ENCODE results near the gene TMEM200C. TPM values are rescaled to one million over a fixed set of nuclear protein-coding genes. Genes with fewer than 3 reads are reported as not detected.

Gene TMEM200C
- total and polyA plus RNA-seq, 4 experiments from 2014 or later = not detected

GRCh38 chr18:5891854-5892215, 3.5 kb downstream of the TMEM200C start:
- H3K4me1 Mint-ChIP-seq = peaks cover 1 to 13% (median 6%) of the 10 kb centered on the region in 4 donors
- Histone ChIP-seq H3K27ac (ENCODE audit: low read depth, low read length) (no peak overlapping the region), H3K4me3 (ENCODE audit: low read length in 2 of 2) (no peak overlapping the region), H3K9me3 (ENCODE audit: control insufficient read depth in 1 of 2, low read length in 2 of 2) (no peaks in the 10 kb centered on the region), H3K27me3 (ENCODE audit: insufficient read depth, low read length) (peaks cover 18% of the 10 kb centered on the region), H3K36me3 (ENCODE audit: insufficient read depth, low read length) (no peaks in the 10 kb centered on the region), H3K4me1 (ENCODE audit: insufficient read depth, low read length) (no peaks in the 10 kb centered on the region)
- H3K27ac Mint-ChIP-seq = no peak overlapping the region
- CTCF ChIA-PET (ENCODE audit: partially characterized antibody) = interaction anchor here (0.6 kb wide), 1 partner anchor 20 kb away, joined by 3 read pairs; no protein-coding TSS in a partner anchor
- intact Hi-C loops (cut with micrococcal nuclease) = loop anchor here (2.0 to 10.0 kb wide), 2 partner anchors 435 to 817 kb away; no protein-coding TSS in a partner anchor
- POLR2A ChIA-PET (ENCODE audit: partially characterized antibody) = no interaction called here
- peaks cover 47 to 51% of the 10 kb centered on the region in 2 donors for H3K27me3 Mint-ChIP-seq
- peak overlapping the region in 3 of 8 donors; percentile 36 to 62 (median 46) for H3K4me3 Mint-ChIP-seq
- H3K9me3 Mint-ChIP-seq = peaks cover 0 to 5% (median 1%) of the 10 kb centered on the region in 8 donors
- no peaks in the 10 kb centered on the region for H3K36me3 Mint-ChIP-seq
- no peak for DNase-seq

- intact Hi-C loops (cut with micrococcal nuclease) = loop anchor here (2.0 to 10.0 kb wide), 2 partner anchors 435 to 817 kb away; no protein-coding TSS in a partner anchor
- Histone ChIP-seq H3K36me3 (ENCODE audit: insufficient read depth, low read length) (no peaks in the 10 kb centered on the region), H3K27ac (ENCODE audit: low read depth, low read length) (no peak overlapping the region), H3K4me1 (ENCODE audit: insufficient read depth, low read length) (no peaks in the 10 kb centered on the region), H3K4me3 (ENCODE audit: low read length in 2 of 2) (no peak overlapping the region), H3K27me3 (ENCODE audit: insufficient read depth, low read length) (peaks cover 17% of the 10 kb centered on the region), H3K9me3 (ENCODE audit: control insufficient read depth in 1 of 2, low read length in 2 of 2) (no peaks in the 10 kb centered on the region)
- H3K4me3 Mint-ChIP-seq = peak overlapping the region in 2 of 8 donors; percentile 46 to 64
- H3K27ac Mint-ChIP-seq = no peak overlapping the region
- H3K27me3 Mint-ChIP-seq = peaks cover 43 to 46% of the 10 kb centered on the region in 2 donors
- no peak for DNase-seq
- H3K4me1 Mint-ChIP-seq = peaks cover 1 to 13% (median 6%) of the 10 kb centered on the region in 4 donors
- H3K9me3 Mint-ChIP-seq = peaks cover 0 to 5% (median 1%) of the 10 kb centered on the region in 8 donors
- CTCF ChIA-PET (ENCODE audit: partially characterized antibody) = interaction anchor here (0.6 to 0.9 kb wide), 2 partner anchors 20 to 22 kb away, joined by 3 read pairs; no protein-coding TSS in a partner anchor
- no peaks in the 10 kb centered on the region for H3K36me3 Mint-ChIP-seq
- POLR2A ChIA-PET (ENCODE audit: partially characterized antibody) = no interaction called here
Measured at GRCh38 chr18:5891184-5891853, 4.0 kb downstream of the TMEM200C start.

- Histone ChIP-seq H3K4me3 (ENCODE audit: low read length in 2 of 2) (no peak overlapping the region), H3K36me3 (ENCODE audit: insufficient read depth, low read length) (no peaks in the 10 kb centered on the region), H3K27me3 (ENCODE audit: insufficient read depth, low read length) (peaks cover 17% of the 10 kb centered on the region), H3K4me1 (ENCODE audit: insufficient read depth, low read length) (no peaks in the 10 kb centered on the region), H3K27ac (ENCODE audit: low read depth, low read length) (no peak overlapping the region), H3K9me3 (ENCODE audit: control insufficient read depth in 1 of 2, low read length in 2 of 2) (no peaks in the 10 kb centered on the region)
- ChIA-PET CTCF (ENCODE audit: partially characterized antibody) (interaction anchor here (0.9 to 1.2 kb wide), 3 partner anchors 23 to 817 kb away, joined by 3 read pairs; no protein-coding TSS in a partner anchor), POLR2A (ENCODE audit: partially characterized antibody) (no interaction called here)
- Mint-ChIP-seq H3K4me1 (peaks cover 1 to 13% (median 6%) of the 10 kb centered on the region in 4 donors), H3K36me3 (no peaks in the 10 kb centered on the region), H3K4me3 (peak overlapping the region in 1 of 8 donors; percentile 65), H3K27ac (no peak overlapping the region), H3K9me3 (peaks cover 0 to 5% (median 1%) of the 10 kb centered on the region in 8 donors), H3K27me3 (peaks cover 41 to 43% of the 10 kb centered on the region in 2 donors)
- intact Hi-C loops (cut with micrococcal nuclease) = loop anchor here (2.0 to 10.0 kb wide), 2 partner anchors 434 to 816 kb away; no protein-coding TSS in a partner anchor
- peak in 1 of 5 donors; percentile 8 for DNase-seq
Measured at GRCh38 chr18:5890331-5891183, 4.8 kb downstream of the TMEM200C start.

- peaks cover 14 to 16% of the 10 kb centered on the region in 2 donors for H3K27me3 Mint-ChIP-seq
- CTCF ChIA-PET (ENCODE audit: partially characterized antibody) = no interaction called here
- intact Hi-C loops (cut with micrococcal nuclease) = no loop called here
Measured at GRCh38 chr18:5885361-5885760, 10.0 kb downstream of the TMEM200C start.

GRCh38 chr18:5884375-5884774, 10.9 kb downstream of the TMEM200C start:
- H3K27ac Mint-ChIP-seq = no peak overlapping the region
- CTCF ChIA-PET (ENCODE audit: partially characterized antibody) = no interaction called here
- peaks cover 0 to under 1% (median 0%) of the 10 kb centered on the region in 4 donors for H3K4me1 Mint-ChIP-seq
- Histone ChIP-seq H3K9me3 (ENCODE audit: control insufficient read depth in 1 of 2, low read length in 2 of 2) (no peaks in the 10 kb centered on the region), H3K36me3 (ENCODE audit: insufficient read depth, low read length) (no peaks in the 10 kb centered on the region), H3K4me1 (ENCODE audit: insufficient read depth, low read length) (no peaks in the 10 kb centered on the region), H3K27ac (ENCODE audit: low read depth, low read length) (no peak overlapping the region), H3K4me3 (ENCODE audit: low read length in 2 of 2) (no peak overlapping the region), H3K27me3 (ENCODE audit: insufficient read depth, low read length) (no peaks in the 10 kb centered on the region)
- H3K9me3 Mint-ChIP-seq = peaks cover 0 to 4% (median 0%) of the 10 kb centered on the region in 8 donors
- no peaks in the 10 kb centered on the region for H3K36me3 Mint-ChIP-seq
- no peak for DNase-seq
- POLR2A ChIA-PET (ENCODE audit: partially characterized antibody) = no interaction called here
- peaks cover 12 to 14% of the 10 kb centered on the region in 2 donors for H3K27me3 Mint-ChIP-seq
- H3K4me3 Mint-ChIP-seq = no peak overlapping the region
- intact Hi-C loops (cut with micrococcal nuclease) = no loop called here

More at GRCh38 chr18:5885361-5885760, 10.0 kb downstream of the TMEM200C start:
- Mint-ChIP-seq H3K4me3 (no peak overlapping the region), H3K9me3 (peaks cover 0 to 4% (median 0%) of the 10 kb centered on the region in 8 donors), H3K4me1 (peaks cover 0 to 4% (median under 1%) of the 10 kb centered on the region in 4 donors), H3K36me3 (no peaks in the 10 kb centered on the region), H3K27ac (no peak overlapping the region)
- POLR2A ChIA-PET (ENCODE audit: partially characterized antibody) = no interaction called here
- Histone ChIP-seq H3K27me3 (ENCODE audit: insufficient read depth, low read length) (no peaks in the 10 kb centered on the region), H3K4me1 (ENCODE audit: insufficient read depth, low read length) (no peaks in the 10 kb centered on the region), H3K4me3 (ENCODE audit: low read length in 2 of 2) (no peak overlapping the region), H3K36me3 (ENCODE audit: insufficient read depth, low read length) (no peaks in the 10 kb centered on the region), H3K9me3 (ENCODE audit: control insufficient read depth in 1 of 2, low read length in 2 of 2) (no peaks in the 10 kb centered on the region), H3K27ac (ENCODE audit: low read depth, low read length) (no peak overlapping the region)
- no peak for DNase-seq

- Mint-ChIP-seq H3K4me3 (no peak overlapping the region), H3K27me3 (peaks cover 0 to 6% of the 10 kb centered on the region in 2 donors), H3K36me3 (no peaks in the 10 kb centered on the region), H3K9me3 (no peaks in the 10 kb centered on the region), H3K4me1 (no peaks in the 10 kb centered on the region), H3K27ac (no peak overlapping the region)
- H3K27ac ChIP-seq (ENCODE audit: low read depth, low read length) = no peak overlapping the region
- no peaks in the 10 kb centered on the region for H3K27me3 ChIP-seq (ENCODE audit: insufficient read depth, low read length)
- intact Hi-C loops (cut with micrococcal nuclease) = no loop called here
- DNase-seq = no peak
- ChIA-PET CTCF (ENCODE audit: partially characterized antibody) (no interaction called here), POLR2A (ENCODE audit: partially characterized antibody) (no interaction called here)
- no peaks in the 10 kb centered on the region for H3K4me1 ChIP-seq (ENCODE audit: insufficient read depth, low read length)
- no peaks in the 10 kb centered on the region for H3K36me3 ChIP-seq (ENCODE audit: insufficient read depth, low read length)
- H3K4me3 ChIP-seq (ENCODE audit: low read length in 2 of 2) = no peak overlapping the region
- H3K9me3 ChIP-seq (ENCODE audit: control insufficient read depth in 1 of 2, low read length in 2 of 2) = no peaks in the 10 kb centered on the region
Measured at GRCh38 chr18:5879479-5879882, 15.8 kb downstream of the TMEM200C start.

- Mint-ChIP-seq H3K36me3 (no peaks in the 10 kb centered on the region), H3K27me3 (peaks cover 2 to 5% of the 10 kb centered on the region in 2 donors), H3K9me3 (no peaks in the 10 kb centered on the region), H3K4me1 (no peaks in the 10 kb centered on the region), H3K27ac (no peak overlapping the region), H3K4me3 (no peak overlapping the region)
- Histone ChIP-seq H3K4me1 (ENCODE audit: insufficient read depth, low read length) (no peaks in the 10 kb centered on the region), H3K36me3 (ENCODE audit: insufficient read depth, low read length) (no peaks in the 10 kb centered on the region), H3K9me3 (ENCODE audit: control insufficient read depth in 1 of 2, low read length in 2 of 2) (no peaks in the 10 kb centered on the region), H3K4me3 (ENCODE audit: low read length in 2 of 2) (no peak overlapping the region), H3K27ac (ENCODE audit: low read depth, low read length) (no peak overlapping the region), H3K27me3 (ENCODE audit: insufficient read depth, low read length) (no peaks in the 10 kb centered on the region)
- CTCF ChIA-PET (ENCODE audit: partially characterized antibody) = interaction anchor here (2.2 kb wide), 1 partner anchor 12 kb away, joined by 7 read pairs; no protein-coding TSS in a partner anchor
- intact Hi-C loops (cut with micrococcal nuclease) = no loop called here
- no peak for DNase-seq
- POLR2A ChIA-PET (ENCODE audit: partially characterized antibody) = no interaction called here
Measured at GRCh38 chr18:5876891-5877290, 18.4 kb downstream of the TMEM200C start.
